GM18499 (cell line): Measurements from ENCODE around the gene CDX2.

Experiments
- ATAC-seq: cut with Tn5 transposase; IDR thresholded peaks from one replicate; pipeline ENCODE4 v1.9.1; 2021; ENCODE audit warnings: moderate number of reproducible peaks; ENCODE audit not compliant: insufficient read depth, unreplicated experiment

The CDX2 gene

GRCh38 chr13:27979001-27979643, 10.0 kb upstream of the CDX2 start:
- no peak for ATAC-seq

- ATAC-seq, result no peak
Measured at GRCh38 chr13:27978301-27978968, 9.3 kb upstream of the CDX2 start.

GRCh38 chr13:27977476-27978300, 8.6 kb upstream of the CDX2 start:
- no peak for ATAC-seq

GRCh38 chr13:27976362-27977091, 7.4 kb upstream of the CDX2 start:
- ATAC-seq, result no peak

GRCh38 chr13:27975564-27976361, 6.6 kb upstream of the CDX2 start:
- no peak for ATAC-seq

- ATAC-seq, result no peak
Measured at GRCh38 chr13:27973961-27974662, 5.0 kb upstream of the CDX2 start.

GRCh38 chr13:27973291-27973690, 4.2 kb upstream of the CDX2 start:
- ATAC-seq, result no peak

GRCh38 chr13:27972478-27972820, 3.3 kb upstream of the CDX2 start:
- ATAC-seq, result no peak

- ATAC-seq, result no peak
Measured at GRCh38 chr13:27971776-27972477, 2.8 kb upstream of the CDX2 start.

GRCh38 chr13:27971236-27971645, 2.1 kb upstream of the CDX2 start:
- ATAC-seq, result no peak

GRCh38 chr13:27970382-27971235, 1.5 kb upstream of the CDX2 start:
- ATAC-seq, result no peak

- ATAC-seq, result no peak
Measured at GRCh38 chr13:27969866-27970229, 733 bp upstream of the CDX2 start.

- ATAC-seq, result no peak
Measured at GRCh38 chr13:27968316-27969081, 616 bp downstream of the CDX2 start.

GRCh38 chr13:27967736-27968315, 1.3 kb downstream of the CDX2 start:
- ATAC-seq, result no peak

GRCh38 chr13:27967203-27967735, 1.8 kb downstream of the CDX2 start:
- ATAC-seq, result no peak

GRCh38 chr13:27966641-27967202, 2.4 kb downstream of the CDX2 start:
- no peak for ATAC-seq
